Measurements from ENCODE around the gene TTC21A. TPM values are rescaled to one million over a fixed set of nuclear protein-coding genes. Genes with fewer than 3 reads are reported as not detected.

TTC21A gene
- total and polyA plus RNA-seq, 8 donors, result 3.1 to 31.3 (median 6.1) TPM

DNA sequence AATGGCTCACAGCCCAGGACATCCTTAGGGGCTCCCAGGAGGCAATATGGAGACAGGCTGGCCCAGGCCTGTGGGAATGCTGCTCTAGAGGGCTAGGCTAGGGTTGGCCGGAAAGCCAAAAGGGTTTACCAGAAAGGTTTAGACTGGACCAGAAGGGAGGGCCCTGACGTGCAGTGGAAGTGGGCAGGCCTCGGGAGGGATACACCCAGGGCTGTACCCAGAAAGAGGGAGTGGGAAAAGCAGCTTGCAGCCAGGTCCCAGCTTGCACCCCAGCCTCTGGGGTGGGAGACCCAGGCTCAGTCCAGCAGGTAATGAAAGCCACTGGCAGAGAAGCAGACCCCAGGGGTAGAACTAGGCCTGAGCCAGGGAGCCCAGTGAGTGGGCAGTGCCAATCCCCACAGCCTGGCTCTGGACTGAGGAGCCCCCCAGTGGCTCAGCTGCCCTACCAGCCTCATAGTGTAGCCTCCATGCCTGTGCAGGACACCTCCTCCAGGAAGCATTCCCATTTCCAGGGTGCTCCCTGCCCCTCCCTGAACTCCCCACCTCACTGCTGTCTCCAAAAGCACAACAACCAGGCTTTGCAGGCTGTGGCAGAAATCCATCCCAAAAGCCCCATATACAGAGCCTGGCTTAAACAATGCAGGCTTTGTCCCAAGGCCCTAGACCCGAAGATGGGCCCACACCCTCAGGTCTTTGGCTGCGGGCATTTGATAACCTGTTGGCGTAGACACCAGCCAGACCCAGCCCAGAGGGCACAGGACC, 3.5 kb upstream of the TTC21A start:
- no peaks in the 10 kb centered on the region for H3K9me3 ChIP-seq
- no peak overlapping the region for H3K27ac ChIP-seq
- DNase-seq, result no peak
- peaks cover 0 to 15% (median 11%) of the 10 kb centered on the region in 3 donors for H3K36me3 ChIP-seq
- ATAC-seq, result no peak
- peaks cover 0 to 20% (median 5%) of the 10 kb centered on the region in 3 donors for H3K4me1 ChIP-seq
- WGBS, 2 donors, result 72 to 75% methylated on average over 6 of the region's 6 CpGs
- H3K27me3 ChIP-seq, result no peaks in the 10 kb centered on the region
- intact Hi-C loops (cut with DNase I), result no loop called here
- no peak overlapping the region for H3K4me3 ChIP-seq
- no peak for FAIRE-seq
- TF ChIP-seq, protein P1, sequence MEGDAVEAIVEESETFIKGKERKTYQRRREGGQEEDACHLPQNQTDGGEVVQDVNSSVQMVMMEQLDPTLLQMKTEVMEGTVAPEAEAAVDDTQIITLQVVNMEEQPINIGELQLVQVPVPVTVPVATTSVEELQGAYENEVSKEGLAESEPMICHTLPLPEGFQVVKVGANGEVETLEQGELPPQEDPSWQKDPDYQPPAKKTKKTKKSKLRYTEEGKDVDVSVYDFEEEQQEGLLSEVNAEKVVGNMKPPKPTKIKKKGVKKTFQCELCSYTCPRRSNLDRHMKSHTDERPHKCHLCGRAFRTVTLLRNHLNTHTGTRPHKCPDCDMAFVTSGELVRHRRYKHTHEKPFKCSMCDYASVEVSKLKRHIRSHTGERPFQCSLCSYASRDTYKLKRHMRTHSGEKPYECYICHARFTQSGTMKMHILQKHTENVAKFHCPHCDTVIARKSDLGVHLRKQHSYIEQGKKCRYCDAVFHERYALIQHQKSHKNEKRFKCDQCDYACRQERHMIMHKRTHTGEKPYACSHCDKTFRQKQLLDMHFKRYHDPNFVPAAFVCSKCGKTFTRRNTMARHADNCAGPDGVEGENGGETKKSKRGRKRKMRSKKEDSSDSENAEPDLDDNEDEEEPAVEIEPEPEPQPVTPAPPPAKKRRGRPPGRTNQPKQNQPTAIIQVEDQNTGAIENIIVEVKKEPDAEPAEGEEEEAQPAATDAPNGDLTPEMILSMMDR (IDR thresholded peaks at IDR 0.05), result no peak

DNA sequence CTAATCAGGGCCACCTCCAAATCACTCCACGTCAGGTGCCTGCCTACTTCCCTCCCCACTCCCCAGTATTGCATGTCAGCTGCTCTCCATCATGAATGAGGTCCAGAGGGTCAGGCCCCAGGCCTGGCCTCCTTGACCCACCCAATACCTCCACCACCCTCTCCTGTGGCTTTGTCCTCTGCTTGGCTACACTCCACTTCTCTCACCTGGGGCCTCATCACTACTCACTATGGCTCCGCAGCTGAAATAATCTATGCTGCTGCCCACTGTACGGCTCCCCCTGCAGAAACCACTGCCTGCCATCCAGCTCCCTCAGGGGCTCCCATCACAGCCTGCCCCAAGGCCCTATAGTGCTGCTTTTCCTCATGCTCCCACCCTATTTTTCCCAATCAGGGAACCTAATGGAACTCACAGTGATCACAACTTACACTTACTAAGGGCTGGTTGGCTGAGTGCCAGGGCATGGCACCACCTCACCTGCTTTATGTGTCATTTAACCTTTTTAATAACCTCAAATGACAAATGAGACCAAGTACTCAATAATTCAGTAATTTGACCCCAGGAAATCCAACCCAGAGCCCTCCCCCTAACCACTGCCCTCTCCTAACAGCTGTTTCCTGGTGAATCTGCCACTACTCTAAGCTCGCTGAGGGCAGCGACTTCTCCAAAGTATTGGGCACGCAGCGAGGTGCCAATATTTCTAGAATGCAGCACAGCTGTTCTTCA, 2.4 kb upstream of the TTC21A start:
- no peak overlapping the region for H3K27ac ChIP-seq
- peaks cover 0 to 7% (median 3%) of the 10 kb centered on the region in 3 donors for H3K36me3 ChIP-seq
- no peak for ATAC-seq
- intact Hi-C loops (cut with DNase I), result no loop called here
- no peaks in the 10 kb centered on the region for H3K27me3 ChIP-seq
- no peak for FAIRE-seq
- 82 to 91% methylated on average over 7 of the region's 7 CpGs for WGBS, 2 donors
- peaks cover 0 to 20% (median 5%) of the 10 kb centered on the region in 3 donors for H3K4me1 ChIP-seq
- TF ChIP-seq, protein P1 (IDR thresholded peaks at IDR 0.05), result no peak
- DNase-seq, result peak in 3 of 6 donors; percentile 31 to 64 (median 60)
- no peak overlapping the region for H3K4me3 ChIP-seq
- no peaks in the 10 kb centered on the region for H3K9me3 ChIP-seq

DNA sequence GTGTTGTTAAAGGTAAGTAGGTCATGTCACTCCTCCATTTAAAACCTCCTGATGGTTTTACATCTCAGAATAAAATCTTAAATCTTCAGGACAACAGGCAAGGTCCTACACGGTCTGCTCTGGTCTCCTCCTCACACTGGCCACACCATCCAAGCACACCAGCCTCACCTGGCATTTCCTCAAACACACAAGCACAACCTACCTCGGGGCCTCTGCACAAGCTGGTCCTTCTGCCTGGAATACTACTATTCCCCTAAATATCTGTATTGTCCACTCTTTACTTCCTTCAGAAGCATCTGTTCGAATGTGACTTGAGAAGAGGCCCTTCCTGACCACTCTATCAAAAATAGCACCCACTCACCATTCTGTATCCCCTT, 1.8 kb upstream of the TTC21A start:
- H3K4me3 ChIP-seq, result peak overlapping the region in 2 of 4 donors; percentile 93 to 99
- intact Hi-C loops (cut with DNase I), result no loop called here
- no peak for FAIRE-seq

DNA sequence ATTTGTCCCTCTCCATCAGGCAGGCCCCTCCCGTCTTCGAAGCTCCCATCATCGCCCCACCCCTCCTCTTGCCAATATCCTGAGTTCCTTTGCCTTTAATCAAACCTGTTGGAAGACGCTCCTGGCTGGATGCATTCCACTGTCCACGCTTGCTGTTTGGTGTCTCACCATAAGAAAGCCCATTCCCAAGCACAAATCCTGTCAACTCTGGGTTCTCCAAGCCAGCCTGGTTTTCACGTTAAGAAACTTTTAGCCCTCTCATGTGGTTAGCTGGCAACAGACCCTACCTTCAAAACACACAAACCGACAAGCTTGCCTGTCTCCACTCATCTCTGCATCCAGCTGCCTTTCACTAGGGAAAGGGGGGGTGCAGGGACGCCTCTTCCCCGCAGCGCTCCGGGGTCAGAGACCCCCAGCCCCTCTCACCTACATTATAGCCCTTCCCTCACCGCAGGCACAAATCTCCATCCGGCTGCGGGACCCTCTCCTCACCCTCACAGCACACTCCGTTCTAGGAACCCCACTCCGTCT, 1.1 kb upstream of the TTC21A start:
- H3K4me1 ChIP-seq, result peaks cover 0 to 20% (median 5%) of the 10 kb centered on the region in 3 donors
- TF ChIP-seq, protein P1 (IDR thresholded peaks at IDR 0.05), result no peak
- no peak for ATAC-seq
- no peaks in the 10 kb centered on the region for H3K9me3 ChIP-seq
- H3K27me3 ChIP-seq, result no peaks in the 10 kb centered on the region
- 3 to 7% methylated on average over 16 of the region's 16 CpGs for WGBS, 2 donors
- intact Hi-C loops (cut with DNase I), result no loop called here
- peak overlapping the region; percentile 80 to 100 (median 96) for H3K4me3 ChIP-seq
- peak in 1 of 6 donors; percentile 52 for DNase-seq
- H3K27ac ChIP-seq, result peak overlapping the region; percentile 92 to 99 (median 92)
- H3K36me3 ChIP-seq, result no peaks in the 10 kb centered on the region
- FAIRE-seq, result no peak

More for the DNA sequence above, 1.8 kb upstream of the TTC21A start:
- DNase-seq (no peak), ATAC-seq (no peak)
- no peaks in the 10 kb centered on the region for H3K27me3 ChIP-seq
- no peaks in the 10 kb centered on the region for H3K9me3 ChIP-seq
- H3K36me3 ChIP-seq, result peaks cover 0 to 2% (median 0%) of the 10 kb centered on the region in 3 donors
- 62 to 64% methylated on average over 3 of the region's 3 CpGs for WGBS, 2 donors
- H3K4me1 ChIP-seq, result peaks cover 0 to 20% (median 5%) of the 10 kb centered on the region in 3 donors
- no peak overlapping the region for H3K27ac ChIP-seq
- TF ChIP-seq, protein P1 (IDR thresholded peaks at IDR 0.05), result no peak
